Amniotic stem cell (primary cell): ENCODE data around the gene STXBP5.

Experiments used
- DNase-seq: peaks from one replicate; lab custom pipeline; 2025; lab: John Stamatoyannopoulos, UW

The STXBP5 gene

GRCh38 chr6:147204060-147204785 is at the start of gene STXBP5:
Gene STXBP5 (plus strand): TSS chr6:147204417. CDS start chr6:147204533, 116 bp downstream.
- DNase-seq = no peak

- DNase-seq = no peak
Observed at GRCh38 chr6:147154454-147154853, 49.8 kb upstream of the STXBP5 start.

- no peak for DNase-seq
Observed at GRCh38 chr6:147156218-147156617, 48.0 kb upstream of the STXBP5 start.

- DNase-seq = no peak
Observed at GRCh38 chr6:147156799-147157382, 47.3 kb upstream of the STXBP5 start.

GRCh38 chr6:147157930-147158329 is 46.3 kb upstream of the STXBP5 start:
- no peak for DNase-seq

- no peak for DNase-seq
Observed at GRCh38 chr6:147158881-147159280, 45.3 kb upstream of the STXBP5 start.

- DNase-seq = no peak
Observed at GRCh38 chr6:147159536-147160374, 44.5 kb upstream of the STXBP5 start.

- DNase-seq = no peak
Observed at GRCh38 chr6:147160593-147160992, 43.6 kb upstream of the STXBP5 start.

GRCh38 chr6:147161253-147161973 is 42.8 kb upstream of the STXBP5 start:
- no peak for DNase-seq

GRCh38 chr6:147161974-147162495 is 42.2 kb upstream of the STXBP5 start:
- peak; percentile 58 for DNase-seq

- DNase-seq = no peak
Observed at GRCh38 chr6:147164761-147165160, 39.5 kb upstream of the STXBP5 start.

GRCh38 chr6:147166360-147166944 is 37.8 kb upstream of the STXBP5 start:
- DNase-seq = no peak

GRCh38 chr6:147166992-147167391 is 37.2 kb upstream of the STXBP5 start:
- DNase-seq = no peak

GRCh38 chr6:147167576-147168461 is 36.4 kb upstream of the STXBP5 start:
- no peak for DNase-seq

- DNase-seq = no peak
Observed at GRCh38 chr6:147169529-147169928, 34.7 kb upstream of the STXBP5 start.

- peak; percentile 50 for DNase-seq
Observed at GRCh38 chr6:147170269-147170668, 33.9 kb upstream of the STXBP5 start.

GRCh38 chr6:147173140-147173539 is 31.1 kb upstream of the STXBP5 start:
- no peak for DNase-seq

GRCh38 chr6:147173675-147174308 is 30.4 kb upstream of the STXBP5 start:
- no peak for DNase-seq

GRCh38 chr6:147176795-147177194 is 27.4 kb upstream of the STXBP5 start:
- DNase-seq = no peak

- DNase-seq = no peak
Observed at GRCh38 chr6:147177286-147177685, 26.9 kb upstream of the STXBP5 start.
